Natural killer cell (primary cell): ENCODE measurements around the gene C3orf20. TPM values are rescaled to one million over a fixed set of nuclear protein-coding genes. Genes with fewer than 3 reads are reported as not detected.

Experiments used
- ATAC-seq, 3 donors: fragments of 150-1000 bp in 2 of 3; fragments of 200-7000 bp in 1 of 3; cut with Tn5 transposase; 1 replicate in 1 of 3; 2 replicates in 2 of 3; pipeline ENCODE4 v1.10.0; 2021; ENCODE audit warnings: mild to moderate bottlenecking in 2 of 3, moderate library complexity in 2 of 3
- DNase-seq, 2 donors: peaks; one replicate each; pipeline versions ENCODE4 v3.0.0 to v3.0.0-alpha.2; 2013 to 2021; ENCODE audit warnings: mixed read lengths in 1 of 2
- H3K27ac ChIP-seq: one replicate; pipeline ENCODE4 v1.5.1; 2013; ENCODE audit warnings: mild to moderate bottlenecking, low read length
- H3K27me3 ChIP-seq: one replicate; pipeline ENCODE4 v1.6.1; 2013; ENCODE audit warnings: low read length; ENCODE audit not compliant: control insufficient read depth, insufficient read depth
- H3K36me3 ChIP-seq: one replicate; pipeline ENCODE4 v1.6.1; 2013; ENCODE audit warnings: low read length; ENCODE audit not compliant: control insufficient read depth, insufficient read depth
- H3K4me1 ChIP-seq: one replicate; pipeline ENCODE4 v1.6.1; 2013; ENCODE audit warnings: low read length; ENCODE audit not compliant: control insufficient read depth, insufficient read depth
- H3K4me3 ChIP-seq: one replicate; pipeline ENCODE4 v1.5.1; 2013; ENCODE audit warnings: low read length
- H3K9me3 ChIP-seq: one replicate; pipeline ENCODE4 v1.6.1; 2013; ENCODE audit warnings: low read length; ENCODE audit not compliant: control insufficient read depth, insufficient read depth
- H3K27ac Mint-ChIP-seq, 2 donors: one replicate each; pipeline ENCODE4 v1.8.0; 2022; ENCODE audit warnings: mild to moderate bottlenecking in 2 of 2, mixed read lengths in 2 of 2, moderate library complexity in 1 of 2
- H3K27me3 Mint-ChIP-seq, 2 donors: one replicate each; pipeline ENCODE4 v1.8.0; 2022; ENCODE audit warnings: low read depth in 2 of 2, mixed read lengths in 2 of 2
- H3K36me3 Mint-ChIP-seq: one replicate; pipeline ENCODE4 v1.8.0; 2022; ENCODE audit warnings: mixed read lengths
- H3K4me1 Mint-ChIP-seq, 2 donors: one replicate each; pipeline ENCODE4 v1.8.0; 2022; ENCODE audit warnings: mixed read lengths in 2 of 2
- H3K4me3 Mint-ChIP-seq: one replicate; pipeline ENCODE4 v1.8.0; 2022; ENCODE audit warnings: mild to moderate bottlenecking, moderate library complexity, mixed read lengths
- H3K9me3 Mint-ChIP-seq, 2 donors: one replicate each; pipeline ENCODE4 v1.8.0; 2022; ENCODE audit warnings: mixed read lengths in 2 of 2
- CTCF ChIP-seq: fragments of 200-600 bp; IDR thresholded peaks from one replicate; pipeline ENCODE4 v1.8.0; 2022; ENCODE audit warnings: antibody characterized with exemption
- WGBS: methylation state at CpG from one replicate; pipeline ENCODE4 v1.1.7; 2013; ENCODE audit warnings: missing lambda C conversion rate; ENCODE audit not compliant: insufficient coverage; 5-methylcytosine and 5-hydroxymethylcytosine counted together
- intact Hi-C: fragments of 100-400 bp; cut with micrococcal nuclease; formaldehyde crosslinking; loops from one replicate; pipeline ENCODE4 v1.14.2; 2022
- total RNA-seq, 4 donors: library from RNA; stranded (reverse); fragments of 120-200 nt in 1 of 4; gene quantifications; one replicate each; pipeline versions ENCODE4 v1.2.3 to v1.2.4, GENCODE V29; 2013 to 2022

The C3orf20 gene
- total RNA-seq, 3 donors from 2014 or later (not counting 1 experiment from before 2014, with no cell fraction given): 0.14 TPM; not detected in 2

- H3K36me3 Mint-ChIP-seq: no peaks in the 10 kb centered on the region
- Histone ChIP-seq H3K4me3 (no peak overlapping the region), H3K27me3 (no peaks in the 10 kb centered on the region), H3K27ac (no peak overlapping the region), H3K36me3 (no peaks in the 10 kb centered on the region), H3K4me1 (no peaks in the 10 kb centered on the region), H3K9me3 (no peaks in the 10 kb centered on the region)
- H3K4me1 Mint-ChIP-seq: peaks cover 0 to 6% of the 10 kb centered on the region in 2 donors
- H3K4me3 Mint-ChIP-seq: no peak overlapping the region
- no peak overlapping the region for H3K27ac Mint-ChIP-seq
- intact Hi-C loops: no loop called here
- H3K27me3 Mint-ChIP-seq: peaks cover 0 to 13% of the 10 kb centered on the region in 2 donors
- no peak for ATAC-seq
- no peak for TF ChIP-seq CTCF
- WGBS: 87% methylated on average over 3 of the region's 3 CpGs
- no peaks in the 10 kb centered on the region for H3K9me3 Mint-ChIP-seq
- no peak for DNase-seq
These were observed 87.8 kb downstream of the C3orf20 start for GRCh38 chr3:14762701-14763100.

DNA sequence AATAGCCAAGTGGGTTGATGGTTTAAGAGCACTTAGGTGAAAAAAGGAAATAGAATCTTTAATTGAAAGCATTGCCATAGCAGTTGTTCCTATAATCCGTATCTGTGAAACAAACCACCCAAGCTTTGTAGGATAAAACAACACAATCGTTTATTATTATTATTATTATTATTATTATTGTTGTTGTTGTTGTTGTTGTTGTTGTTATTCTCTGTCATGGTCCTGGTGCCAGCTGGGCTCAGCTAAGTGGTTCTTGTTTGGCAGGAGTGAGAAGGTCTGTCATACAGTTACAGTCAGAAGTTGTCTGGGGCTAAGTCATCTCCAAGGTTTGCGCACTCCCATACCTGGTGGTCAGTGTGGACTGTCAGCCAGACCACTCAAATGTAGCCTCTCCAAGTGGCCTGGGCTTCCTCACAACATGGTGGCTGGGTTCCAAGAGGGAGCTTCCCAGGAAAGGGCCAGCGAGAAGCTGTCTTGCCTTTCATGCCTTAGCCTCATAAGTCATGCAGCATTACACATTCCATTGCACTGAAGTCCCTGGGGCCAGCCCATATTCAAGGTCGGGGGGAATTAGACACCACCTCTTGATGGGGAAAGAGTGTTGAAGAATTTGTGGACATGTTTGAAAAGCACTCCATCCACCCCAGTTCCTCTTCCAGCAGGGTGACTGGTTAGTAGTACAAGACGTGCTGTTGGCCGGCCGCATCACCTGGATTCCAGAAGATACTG is 89.6 kb downstream of the C3orf20 start:
- no peak for TF ChIP-seq CTCF
- 93% methylated on average over 6 of the region's 8 CpGs for WGBS
- Mint-ChIP-seq H3K9me3 (no peaks in the 10 kb centered on the region), H3K27ac (no peak overlapping the region), H3K4me3 (no peak overlapping the region), H3K36me3 (no peaks in the 10 kb centered on the region), H3K27me3 (peaks cover 0 to 17% of the 10 kb centered on the region in 2 donors), H3K4me1 (peaks cover 0 to 6% of the 10 kb centered on the region in 2 donors)
- H3K27ac ChIP-seq: no peak overlapping the region
- H3K27me3 ChIP-seq: no peaks in the 10 kb centered on the region
- ATAC-seq (no peak), DNase-seq (no peak)
- no peak overlapping the region for H3K4me3 ChIP-seq
- H3K9me3 ChIP-seq: no peaks in the 10 kb centered on the region
- intact Hi-C loops: no loop called here
- H3K4me1 ChIP-seq: no peaks in the 10 kb centered on the region
- no peaks in the 10 kb centered on the region for H3K36me3 ChIP-seq

DNA sequence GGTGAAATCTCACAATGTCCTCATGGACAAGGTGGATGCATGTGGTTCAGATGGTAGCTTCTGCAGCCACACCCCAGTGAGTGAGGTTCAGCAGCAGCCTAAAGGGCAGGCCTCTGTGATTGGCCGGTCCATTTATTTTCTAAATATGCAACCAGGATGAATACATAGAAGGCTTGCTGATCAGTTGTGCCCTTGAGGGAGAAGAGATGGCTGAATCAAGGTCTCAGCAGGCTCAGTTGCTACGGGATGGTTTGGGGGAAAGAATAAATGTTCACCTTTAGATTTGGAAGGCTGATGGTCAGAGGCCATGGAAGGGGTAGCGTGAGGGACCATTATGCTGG is 90.1 kb downstream of the C3orf20 start:
- H3K27me3 Mint-ChIP-seq: peaks cover 0 to 17% of the 10 kb centered on the region in 2 donors
- WGBS: 91% methylated on average over 3 of the region's 3 CpGs
- H3K4me1 Mint-ChIP-seq: peaks cover 0 to 6% of the 10 kb centered on the region in 2 donors
- TF ChIP-seq CTCF: no peak
- H3K27me3 ChIP-seq: no peaks in the 10 kb centered on the region
- no peak overlapping the region for H3K27ac ChIP-seq
- ATAC-seq (no peak), DNase-seq (no peak)
- no peaks in the 10 kb centered on the region for H3K36me3 Mint-ChIP-seq
- H3K36me3 ChIP-seq: no peaks in the 10 kb centered on the region
- H3K9me3 ChIP-seq: no peaks in the 10 kb centered on the region
- H3K27ac Mint-ChIP-seq: no peak overlapping the region
- H3K4me3 ChIP-seq: no peak overlapping the region
- intact Hi-C loops: no loop called here
- no peak overlapping the region for H3K4me3 Mint-ChIP-seq
- H3K4me1 ChIP-seq: no peaks in the 10 kb centered on the region
- H3K9me3 Mint-ChIP-seq: no peaks in the 10 kb centered on the region
